Activated B cell treated with CpG ODN at 0.5 μM for 24 hours (primary cell): ENCODE data around the gene RBM17. TPM values are rescaled to one million over a fixed set of nuclear protein-coding genes. Genes with fewer than 3 reads are reported as not detected.
A peak's percentile ranks its signal among the peaks of the same experiment; 100 is the strongest.

Experiments
- ATAC-seq: fragments of 200-7000 bp; cut with Tn5 transposase; one replicate; pipeline ENCODE4 v1.10.0; 2021; ENCODE audit warnings: low read depth, mild to moderate bottlenecking, moderate library complexity
- CTCF ChIA-PET: fragments of 350-600 bp; sonication (Branson Sonifier 250); formaldehyde crosslinking; loops from one replicate; lab custom pipeline; 2021; ENCODE audit warnings: antibody characterized with exemption; lab: Charles Lee
- POLR2A ChIA-PET: fragments of 350-600 bp; sonication (Branson Sonifier 250); formaldehyde crosslinking; loops from one replicate; lab custom pipeline; 2021; ENCODE audit warnings: antibody characterized with exemption; lab: Charles Lee
- DNase-seq: peaks from one replicate; pipeline ENCODE4 v3.0.0; 2022
- H3K27ac Mint-ChIP-seq: one replicate; pipeline ENCODE4 v1.8.0; 2020; ENCODE audit warnings: mixed read lengths
- H3K27me3 Mint-ChIP-seq: one replicate; pipeline ENCODE4 v1.8.0; 2021; ENCODE audit warnings: mixed read lengths
- H3K36me3 Mint-ChIP-seq: one replicate; pipeline ENCODE4 v1.8.0; 2021; ENCODE audit warnings: low read depth, mixed read lengths
- H3K4me1 Mint-ChIP-seq: one replicate; pipeline ENCODE4 v1.8.0; 2021; ENCODE audit warnings: mixed read lengths
- H3K4me3 Mint-ChIP-seq: one replicate; pipeline ENCODE4 v1.8.0; 2020; ENCODE audit warnings: mild to moderate bottlenecking, mixed read lengths
- H3K9me3 Mint-ChIP-seq: one replicate; pipeline ENCODE4 v1.8.0; 2020; ENCODE audit warnings: mixed read lengths
- intact Hi-C: fragments of 100-400 bp; cut with micrococcal nuclease; formaldehyde crosslinking; loops from one replicate; pipeline ENCODE4 v1.15.1; 2024
- total RNA-seq: library from RNA; stranded (reverse); gene quantifications from 2 replicates; pipeline ENCODE4 v1.2.3, GENCODE V29; 2022
- TF ChIP-seq, protein P1 (sequence below): fragments of 200-600 bp; IDR thresholded peaks from one replicate; pipeline ENCODE4 v1.8.0; 2022; ENCODE audit warnings: antibody characterized with exemption, mild to moderate bottlenecking

RBM17 gene
- total RNA-seq, 1 donor from 2014 or later = 209 TPM

GRCh38 chr10:6097063-6097462 is 8.2 kb downstream of the RBM17 start:
- H3K27ac Mint-ChIP-seq = no peak overlapping the region
- CTCF ChIA-PET = no interaction called here
- ATAC-seq = no peak

GRCh38 chr10:6098156-6098555 is 9.3 kb downstream of the RBM17 start:
- POLR2A ChIA-PET = no interaction called here
- CTCF ChIA-PET = no interaction called here
- H3K9me3 Mint-ChIP-seq = no peaks in the 10 kb centered on the region
- no peak for ATAC-seq
- no peak overlapping the region for H3K4me3 Mint-ChIP-seq
- peaks cover 71% of the 10 kb centered on the region for H3K36me3 Mint-ChIP-seq
- DNase-seq = no peak
- H3K27ac Mint-ChIP-seq = no peak overlapping the region
- H3K4me1 Mint-ChIP-seq = peaks cover 49% of the 10 kb centered on the region
- intact Hi-C loops = no loop called here
- no peaks in the 10 kb centered on the region for H3K27me3 Mint-ChIP-seq
- TF ChIP-seq, protein P1, sequence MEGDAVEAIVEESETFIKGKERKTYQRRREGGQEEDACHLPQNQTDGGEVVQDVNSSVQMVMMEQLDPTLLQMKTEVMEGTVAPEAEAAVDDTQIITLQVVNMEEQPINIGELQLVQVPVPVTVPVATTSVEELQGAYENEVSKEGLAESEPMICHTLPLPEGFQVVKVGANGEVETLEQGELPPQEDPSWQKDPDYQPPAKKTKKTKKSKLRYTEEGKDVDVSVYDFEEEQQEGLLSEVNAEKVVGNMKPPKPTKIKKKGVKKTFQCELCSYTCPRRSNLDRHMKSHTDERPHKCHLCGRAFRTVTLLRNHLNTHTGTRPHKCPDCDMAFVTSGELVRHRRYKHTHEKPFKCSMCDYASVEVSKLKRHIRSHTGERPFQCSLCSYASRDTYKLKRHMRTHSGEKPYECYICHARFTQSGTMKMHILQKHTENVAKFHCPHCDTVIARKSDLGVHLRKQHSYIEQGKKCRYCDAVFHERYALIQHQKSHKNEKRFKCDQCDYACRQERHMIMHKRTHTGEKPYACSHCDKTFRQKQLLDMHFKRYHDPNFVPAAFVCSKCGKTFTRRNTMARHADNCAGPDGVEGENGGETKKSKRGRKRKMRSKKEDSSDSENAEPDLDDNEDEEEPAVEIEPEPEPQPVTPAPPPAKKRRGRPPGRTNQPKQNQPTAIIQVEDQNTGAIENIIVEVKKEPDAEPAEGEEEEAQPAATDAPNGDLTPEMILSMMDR = no peak

More at GRCh38 chr10:6097063-6097462, 8.2 kb downstream of the RBM17 start:
- Mint-ChIP-seq H3K36me3 (peaks cover 62% of the 10 kb centered on the region), H3K9me3 (no peaks in the 10 kb centered on the region), H3K4me3 (no peak overlapping the region), H3K27me3 (no peaks in the 10 kb centered on the region), H3K4me1 (peaks cover 55% of the 10 kb centered on the region)
- no peak for DNase-seq
- intact Hi-C loops = no loop called here
- POLR2A ChIA-PET = no interaction called here
- TF ChIP-seq, protein P1 = no peak

DNA sequence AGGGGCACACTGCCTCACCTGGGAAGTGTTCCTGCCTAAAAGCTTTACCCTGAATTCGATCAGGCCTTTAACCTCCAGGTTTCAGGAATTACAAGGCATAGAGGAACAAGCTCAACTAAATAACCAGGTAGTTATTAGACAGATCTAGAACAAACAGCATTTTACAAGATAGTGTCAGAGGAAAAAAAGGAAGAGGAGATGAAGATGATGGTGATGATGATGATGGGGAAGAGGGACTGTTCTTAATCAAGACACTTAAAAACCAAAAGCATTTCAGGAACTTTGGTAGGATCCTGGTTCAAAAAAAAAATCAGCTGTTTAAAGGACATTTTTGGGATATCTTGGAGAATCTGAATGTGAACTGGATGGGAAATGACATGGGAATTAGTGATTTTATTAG is 11.5 kb downstream of the RBM17 start:
- ATAC-seq (no peak), DNase-seq (no peak)
- Mint-ChIP-seq H3K27ac (no peak overlapping the region), H3K4me3 (no peak overlapping the region), H3K9me3 (no peaks in the 10 kb centered on the region), H3K27me3 (no peaks in the 10 kb centered on the region), H3K36me3 (peaks cover 76% of the 10 kb centered on the region), H3K4me1 (peaks cover 29% of the 10 kb centered on the region)
- intact Hi-C loops = no loop called here
- POLR2A ChIA-PET = interaction anchor here (0.6 to 1.2 kb wide), 3 partner anchors 10 to 90 kb away, joined by 3 to 7 read pairs (median 3); no protein-coding TSS in a partner anchor
- TF ChIP-seq, protein P1 = no peak
- CTCF ChIA-PET = interaction anchor here (1.1 to 1.3 kb wide), 2 partner anchors 14 to 301 kb away, joined by 3 to 4 read pairs; no protein-coding TSS in a partner anchor

DNA sequence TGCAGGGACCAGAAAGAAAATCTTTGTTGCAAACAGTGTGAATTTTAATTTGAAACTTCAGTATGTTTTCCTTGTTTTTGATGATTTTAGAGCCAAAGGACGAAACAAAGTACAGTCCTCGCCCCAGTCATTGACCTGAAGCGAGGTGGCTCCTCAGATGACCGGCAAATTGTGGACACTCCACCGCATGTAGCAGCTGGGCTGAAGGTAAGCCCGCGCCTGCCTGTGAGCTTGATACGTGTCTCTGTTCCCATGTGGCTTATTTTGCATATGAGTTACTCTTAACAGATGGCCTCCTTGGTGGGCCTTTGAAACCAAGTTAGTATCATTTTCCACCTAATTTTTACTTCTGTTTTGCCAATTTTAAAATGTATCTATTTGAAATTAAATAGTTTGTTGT is 12.3 kb downstream of the RBM17 start:
- peak overlapping the region; percentile 44 for H3K4me3 Mint-ChIP-seq
- peak; percentile 84 for ATAC-seq
- H3K9me3 Mint-ChIP-seq = no peaks in the 10 kb centered on the region
- intact Hi-C loops = no loop called here
- CTCF ChIA-PET = interaction anchor here (1.1 to 1.3 kb wide), 2 partner anchors 15 to 301 kb away, joined by 3 to 4 read pairs; no protein-coding TSS in a partner anchor
- peaks cover 23% of the 10 kb centered on the region for H3K4me1 Mint-ChIP-seq
- H3K27ac Mint-ChIP-seq = peak overlapping the region; percentile 66
- TF ChIP-seq, protein P1 = no peak
- no peaks in the 10 kb centered on the region for H3K27me3 Mint-ChIP-seq
- POLR2A ChIA-PET = interaction anchor here (0.5 to 1.0 kb wide), 2 partner anchors 10 to 11 kb away, joined by 3 to 8 read pairs; no protein-coding TSS in a partner anchor
- peaks cover 82% of the 10 kb centered on the region for H3K36me3 Mint-ChIP-seq
- no peak for DNase-seq

DNA sequence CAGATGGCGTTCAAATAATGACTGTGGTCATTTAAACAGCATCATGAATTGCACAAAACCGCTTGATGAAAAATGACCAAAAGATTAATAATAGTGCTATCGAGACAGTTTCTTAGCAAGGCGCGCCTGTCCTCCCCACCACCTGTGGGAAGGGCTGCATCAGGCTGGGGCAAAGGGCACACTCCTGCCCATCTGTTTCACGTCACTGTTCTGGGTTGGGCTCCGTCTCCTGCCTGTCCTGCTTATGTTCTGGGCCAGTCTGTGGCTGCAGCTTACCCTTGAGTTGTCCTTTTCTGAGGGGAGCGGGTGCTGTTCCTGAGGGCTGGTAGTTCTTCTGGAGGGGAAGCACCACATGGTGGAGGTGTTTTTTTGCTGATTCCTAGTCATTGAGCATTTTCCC is 13.3 kb downstream of the RBM17 start:
- ATAC-seq = no peak
- Mint-ChIP-seq H3K27me3 (no peaks in the 10 kb centered on the region), H3K27ac (peak overlapping the region; percentile 66), H3K4me3 (no peak overlapping the region), H3K36me3 (peaks cover 87% of the 10 kb centered on the region), H3K4me1 (peaks cover 19% of the 10 kb centered on the region), H3K9me3 (no peaks in the 10 kb centered on the region)
- POLR2A ChIA-PET = no interaction called here
- no peak for DNase-seq
- intact Hi-C loops = no loop called here
- CTCF ChIA-PET = no interaction called here
- TF ChIP-seq, protein P1 = no peak
